Mucosa of descending colon (tissue), 3 donors: ENCODE data around the gene NFKBIE. TPM values are rescaled to one million over a fixed set of nuclear protein-coding genes. Genes with fewer than 3 reads are reported as not detected.

ENCODE experiments used
- ATAC-seq: fragments of 200-7000 bp; cut with Tn5 transposase; one replicate; pipeline ENCODE4 v1.9.1; 2020; ENCODE audit warnings: mild to moderate bottlenecking, moderate library complexity
- DNase-seq, 3 donors: peaks; one replicate each; pipeline ENCODE4 v3.0.0-alpha.2; 2020
- H3K36me3 ChIP-seq: fragments of 200-600 bp; one replicate; pipeline ENCODE4 v1.8.0; 2021; ENCODE audit warnings: low read depth, mild to moderate bottlenecking
- H3K4me1 ChIP-seq: fragments of 200-600 bp; one replicate; pipeline ENCODE4 v1.8.0; 2021; ENCODE audit warnings: low read depth, mild to moderate bottlenecking
- H3K4me3 ChIP-seq: fragments of 200-600 bp; one replicate; pipeline ENCODE4 v1.8.0; 2021; ENCODE audit warnings: mild to moderate bottlenecking
- H3K9me3 ChIP-seq: fragments of 200-600 bp; one replicate; pipeline ENCODE4 v1.8.0; 2021; ENCODE audit warnings: mild to moderate bottlenecking
- CTCF ChIP-seq: fragments of 200-600 bp; IDR thresholded peaks from one replicate; pipeline ENCODE4 v1.8.0; 2022; ENCODE audit warnings: antibody characterized with exemption, mild to moderate bottlenecking
- intact Hi-C, 2 donors: fragments of 100-400 bp; cut with DNase I in 1 of 2; cut with micrococcal nuclease in 1 of 2; formaldehyde crosslinking; loops; one replicate each; pipeline versions ENCODE4 v1.11.0 to v1.11.1; 2022; cut with DNase I, micrococcal nuclease
- total RNA-seq, 3 donors: library from RNA; stranded (reverse); fragmentation: NEBNext Ultra II Directional in 2 of 3; extraction: Animal tissue kit (Norgen Biotek cat#: 25700) in 2 of 3; gene quantifications; one replicate each; pipeline versions ENCODE4 v1.2.1 to v1.2.4, GENCODE V29; 2021 to 2023
- donor health status: DM: no; HTN: no; CAD: no; lungs with moderate emphysema.
- donor health status: DM: no; HTN: no; CAD: no.
- donor health status: DM: no; HTN: yes; CAD: no.

Gene NFKBIE
- total RNA-seq, 3 donors from 2014 or later, result 8.7 to 13.4 (median 10.8) TPM

DNA sequence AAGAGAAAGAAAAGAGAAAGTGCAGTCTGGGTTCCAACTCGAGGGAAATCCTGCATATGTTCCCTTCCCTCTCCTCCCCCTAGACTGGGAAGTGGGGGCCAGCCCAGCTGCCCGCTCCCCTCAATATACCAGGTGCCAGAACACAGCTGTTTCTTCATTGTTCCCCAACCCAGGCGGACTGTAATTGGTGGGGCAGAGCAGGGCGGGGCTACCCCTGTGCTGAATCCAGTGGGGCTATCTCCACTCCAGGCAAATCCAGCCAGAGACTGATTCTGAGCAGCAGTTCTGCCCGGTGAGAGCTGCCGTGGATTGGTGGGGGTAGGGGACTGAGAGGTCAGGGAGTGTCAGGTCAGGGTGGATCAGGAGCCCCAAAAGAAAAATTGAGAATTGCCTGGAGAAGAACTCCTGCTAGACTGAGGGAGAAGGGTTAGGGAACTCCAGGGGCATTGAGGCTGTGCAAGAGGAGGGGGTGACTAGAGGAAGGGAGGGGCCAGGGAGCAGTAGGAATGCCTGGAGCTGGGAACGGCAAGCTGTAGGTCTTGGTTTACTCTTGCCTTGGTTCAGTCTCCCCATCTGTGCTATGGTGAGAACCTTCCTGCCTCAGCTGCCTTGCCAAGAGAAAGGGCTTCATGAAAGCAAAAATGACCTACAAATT lies 48.5 kb downstream of the NFKBIE start, which contains the start of gene MYMX:
Gene MYMX, plus strand, starts transcription at position 250 of the 655 bp plus-strand sequence. CDS start 546 bp downstream, outside the sequence.
- no peak for TF ChIP-seq CTCF
- H3K4me3 ChIP-seq, result no peak within 1 kb of the TSS
- ATAC-seq (peak; percentile 3), DNase-seq (peak in 1 of 3 donors; percentile 45)
- peaks cover 15% of the 10 kb centered on the region for H3K4me1 ChIP-seq
- intact Hi-C loops, result no loop called here
- no peaks in the 10 kb centered on the region for H3K9me3 ChIP-seq
- H3K36me3 ChIP-seq, result no peaks in the 10 kb centered on the region

- DNase-seq (no peak), ATAC-seq (no peak)
- H3K4me3 ChIP-seq, result no peak overlapping the region
- intact Hi-C loops, result no loop called here
- TF ChIP-seq CTCF, result no peak
- H3K36me3 ChIP-seq, result no peaks in the 10 kb centered on the region
- H3K9me3 ChIP-seq, result no peaks in the 10 kb centered on the region
- H3K4me1 ChIP-seq, result peaks cover 10% of the 10 kb centered on the region
Observed at GRCh38 chr6:44214307-44214706, 51.0 kb downstream of the NFKBIE start.

GRCh38 chr6:44211284-44211683 lies 54.1 kb downstream of the NFKBIE start:
- no peaks in the 10 kb centered on the region for H3K36me3 ChIP-seq
- no peaks in the 10 kb centered on the region for H3K4me1 ChIP-seq
- ATAC-seq (no peak), DNase-seq (no peak)
- no peak for TF ChIP-seq CTCF
- H3K4me3 ChIP-seq, result no peak overlapping the region
- intact Hi-C loops, result no loop called here
- no peaks in the 10 kb centered on the region for H3K9me3 ChIP-seq

Other genes starting within 250 kb of the NFKBIE start
- 10 to 100 TPM; 41.0 to 57.2 (median 56.8) TPM for gene MRPL14, start 138.1 kb downstream of the NFKBIE start, total RNA-seq
- 100 to 1,000 TPM in 1 of 3 donors, 10 to 100 TPM in 2; 57.0 to 108 (median 79.6) TPM for gene TMEM63B, start 138.0 kb downstream of the NFKBIE start, total RNA-seq
- 1 to 10 TPM in 2 of 3 donors, under 1 TPM in 1; 0.35 to 1.2 (median 1.1) TPM for gene CAPN11, start 106.7 kb downstream of the NFKBIE start, total RNA-seq
- gene MYMX, start 48.6 kb downstream of the NFKBIE start, total RNA-seq, result under 1 TPM in 1 of 3 donors, not detected in 2; 0.39 TPM
- gene SLC29A1, start 42.0 kb downstream of the NFKBIE start, total RNA-seq, result 100 to 1,000 TPM in 1 of 3 donors, 10 to 100 TPM in 2; 12.9 to 140 (median 14.8) TPM
- 100 to 1,000 TPM; 322 to 593 (median 399) TPM for gene HSP90AB1, start 18.4 kb downstream of the NFKBIE start, total RNA-seq
- gene SLC35B2, start 8.0 kb downstream of the NFKBIE start, total RNA-seq, result 10 to 100 TPM; 24.9 to 38.0 (median 31.6) TPM
- gene TMEM151B, start 4.9 kb upstream of the NFKBIE start, total RNA-seq, result 1 to 10 TPM in 1 of 3 donors, under 1 TPM in 2; 0.17 to 1.4 (median 0.31) TPM
- gene AARS2, start 47.8 kb upstream of the NFKBIE start, total RNA-seq, result 10 to 100 TPM; 12.5 to 21.1 (median 15.9) TPM
- not detected for gene SPATS1, start 77.1 kb upstream of the NFKBIE start, total RNA-seq
- 10 to 100 TPM; 16.9 to 20.7 (median 17.8) TPM for gene CDC5L, start 122.2 kb upstream of the NFKBIE start, total RNA-seq